HEK293 (cell line): ENCODE measurements around the gene CSPG4.
"Not testable (repeated sequence)": the region's sequence is repeated elsewhere in the genome, so short reads cannot be mapped to it uniquely, and the experiment has no call there.

Source experiments
- CTCF ChIA-PET: fragments of 350-600 bp; formaldehyde crosslinking; extraction: SDS; loops from one replicate; lab custom pipeline; 2021; ENCODE audit warnings: antibody characterized with exemption; lab: Yijun Ruan, JAX
- POLR2A ChIA-PET: fragments of 300-600 bp; formaldehyde crosslinking; extraction: SDS; loops from one replicate; lab custom pipeline; 2020; ENCODE audit warnings: antibody characterized with exemption, inconsistent platforms; lab: Yijun Ruan, JAX
- H3K27ac ChIP-seq: fragments of 200-500 bp; sonication (Bioruptor generic); 2 replicates; pipeline ENCODE4 v1.5.1; 2014; ENCODE audit warnings: low read depth, low read length, control low read depth, inconsistent platforms; ENCODE audit errors: extremely low read depth
- H3K36me3 ChIP-seq, 2 experiments: fragments of 200-500 bp in 1 of 2; sonication (Bioruptor generic) in 1 of 2; 1 replicate in 1 of 2; 2 replicates in 1 of 2; pipeline ENCODE4 v1.5.1; 2014 to 2017; ENCODE audit warnings: inconsistent platforms in 2 of 2, low read length in 2 of 2; ENCODE audit not compliant: control insufficient read depth in 2 of 2, insufficient read depth in 1 of 2
- H3K4me1 ChIP-seq: fragments of 200-500 bp; sonication (Bioruptor generic); 2 replicates; pipeline ENCODE4 v1.5.1; 2014; ENCODE audit warnings: mild to moderate bottlenecking, low read length, inconsistent platforms; ENCODE audit not compliant: control insufficient read depth, insufficient read depth
- H3K4me3 ChIP-seq: 2 replicates; pipeline ENCODE4 v1.5.1; 2011; ENCODE audit warnings: low read depth, mild to moderate bottlenecking, control low read depth, low read length, moderate library complexity
- H3K9me3 ChIP-seq: fragments of 200-500 bp; sonication (Bioruptor generic); 2 replicates; pipeline ENCODE4 v1.5.1; 2014; ENCODE audit warnings: low read depth, low read length, inconsistent platforms; ENCODE audit not compliant: control insufficient read depth, insufficient read depth
- KLF1 ChIP-seq: fragments of 450-650 bp; formaldehyde crosslinking; IDR thresholded peaks from 2 replicates; pipeline ENCODE4 v1.5.1; 2016; ENCODE audit warnings: missing biosample characterization, missing genetic modification characterization
- MEIS1 ChIP-seq: sonication (generic); formaldehyde crosslinking; IDR thresholded peaks from 2 replicates; pipeline ENCODE4 v1.8.1; 2022; ENCODE audit warnings: missing genetic modification reagents, mild to moderate bottlenecking, borderline replicate concordance
- MZF1 ChIP-seq: fragments of 450-650 bp; formaldehyde crosslinking; IDR thresholded peaks from 2 replicates; pipeline ENCODE4 v1.5.1; 2017; ENCODE audit warnings: missing biosample characterization, missing genetic modification characterization, borderline replicate concordance
- SP2 ChIP-seq: fragments of 450-650 bp; formaldehyde crosslinking; IDR thresholded peaks from 2 replicates; pipeline ENCODE4 v1.5.1; 2016; ENCODE audit warnings: missing biosample characterization, missing genetic modification characterization
- TCF7L2 ChIP-seq: IDR thresholded peaks from 2 replicates; pipeline ENCODE4 v1.6.1; 2011; ENCODE audit warnings: low read depth, mild to moderate bottlenecking, inconsistent platforms, low read length, moderate library complexity, borderline replicate concordance
- ZBTB21 ChIP-seq: fragments of 450-650 bp; formaldehyde crosslinking; IDR thresholded peaks from 2 replicates; pipeline ENCODE4 v1.5.1; 2017; ENCODE audit warnings: missing biosample characterization, missing genetic modification characterization
- ZFHX2 ChIP-seq: fragments of 450-650 bp; formaldehyde crosslinking; conservative IDR thresholded peaks from 2 replicates; pipeline ENCODE4 v1.5.1; 2016; ENCODE audit warnings: missing biosample characterization, missing genetic modification characterization
- ZNF155 ChIP-seq: fragments of 450-650 bp; formaldehyde crosslinking; IDR thresholded peaks from 2 replicates; pipeline ENCODE4 v1.5.1; 2016; ENCODE audit warnings: missing biosample characterization, missing genetic modification characterization
- ZNF16 ChIP-seq: fragments of 450-650 bp; formaldehyde crosslinking; IDR thresholded peaks from 2 replicates; pipeline ENCODE4 v1.5.1; 2016; ENCODE audit warnings: low read depth, missing biosample characterization, missing genetic modification characterization
- ZNF335 ChIP-seq: fragments of 450-650 bp; formaldehyde crosslinking; conservative IDR thresholded peaks from 2 replicates; pipeline ENCODE4 v1.5.1; 2016; ENCODE audit warnings: missing biosample characterization, missing genetic modification characterization
- ZNF585B ChIP-seq: fragments of 450-650 bp; formaldehyde crosslinking; IDR thresholded peaks from 2 replicates; pipeline ENCODE4 v1.5.1; 2016; ENCODE audit warnings: missing biosample characterization, missing genetic modification characterization
- ZNF600 ChIP-seq: fragments of 450-650 bp; formaldehyde crosslinking; IDR thresholded peaks from 2 replicates; pipeline ENCODE4 v1.5.1; 2016; ENCODE audit warnings: missing biosample characterization, missing genetic modification characterization
- ZNF785 ChIP-seq: fragments of 450-650 bp; formaldehyde crosslinking; IDR thresholded peaks from 2 replicates; pipeline ENCODE4 v1.5.1; 2016; ENCODE audit warnings: missing biosample characterization, missing genetic modification characterization
- ZNF837 ChIP-seq: fragments of 450-650 bp; formaldehyde crosslinking; IDR thresholded peaks from 2 replicates; pipeline ENCODE4 v1.5.1; 2016; ENCODE audit warnings: missing biosample characterization, missing genetic modification characterization
- TF ChIP-seq, protein P1 (sequence below): fragments of 450-650 bp; formaldehyde crosslinking; IDR thresholded peaks from 2 replicates; pipeline ENCODE4 v1.5.1; 2016; ENCODE audit warnings: missing biosample characterization, missing genetic modification characterization
- TF ChIP-seq, protein P2 (sequence below): fragments of 450-650 bp; IDR thresholded peaks from 2 replicates; pipeline ENCODE4 v1.5.1; 2018; ENCODE audit warnings: missing biosample characterization, mild to moderate bottlenecking, missing genetic modification characterization
- TF ChIP-seq, protein P3 (sequence below): fragments of 450-650 bp; formaldehyde crosslinking; IDR thresholded peaks from 2 replicates; pipeline ENCODE4; 2016; ENCODE audit warnings: missing biosample characterization, missing genetic modification characterization

The CSPG4 gene

DNA sequence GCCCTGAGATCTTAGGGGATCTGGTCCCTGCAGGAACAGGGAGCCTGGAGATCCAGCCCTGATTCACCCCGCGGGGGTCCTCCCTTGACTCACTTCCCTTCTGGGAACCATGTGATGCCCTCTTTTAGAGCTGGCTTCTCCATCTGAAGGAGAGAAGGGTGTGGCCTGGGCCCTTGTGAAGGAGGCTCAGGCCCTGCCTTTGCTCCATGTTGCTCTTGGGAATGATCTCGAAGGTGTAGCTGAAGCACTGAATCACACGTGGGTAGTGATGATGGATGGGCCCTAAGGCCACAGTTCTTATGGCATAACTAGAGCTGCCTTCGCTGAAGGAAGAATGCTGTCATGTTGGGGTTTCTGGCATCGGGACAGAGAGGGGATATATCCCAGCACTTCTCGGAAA is 1.2 kb downstream of the CSPG4 start:
- TF ChIP-seq ZNF600 (tag by site-specific recombination): peak; percentile 74
- peak; percentile 57 for TF ChIP-seq ZFHX2
- TF ChIP-seq, protein P1, sequence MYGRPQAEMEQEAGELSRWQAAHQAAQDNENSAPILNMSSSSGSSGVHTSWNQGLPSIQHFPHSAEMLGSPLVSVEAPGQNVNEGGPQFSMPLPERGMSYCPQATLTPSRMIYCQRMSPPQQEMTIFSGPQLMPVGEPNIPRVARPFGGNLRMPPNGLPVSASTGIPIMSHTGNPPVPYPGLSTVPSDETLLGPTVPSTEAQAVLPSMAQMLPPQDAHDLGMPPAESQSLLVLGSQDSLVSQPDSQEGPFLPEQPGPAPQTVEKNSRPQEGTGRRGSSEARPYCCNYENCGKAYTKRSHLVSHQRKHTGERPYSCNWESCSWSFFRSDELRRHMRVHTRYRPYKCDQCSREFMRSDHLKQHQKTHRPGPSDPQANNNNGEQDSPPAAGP (tag by site-specific recombination): peak; percentile 95
- TF ChIP-seq KLF1 (tag by site-specific recombination): peak; percentile 40; the same call in 1 of the 2 replicates
- peak; percentile 20; the same call in 1 of the 2 replicates for TF ChIP-seq SP2 (tag by site-specific recombination)
- peak; percentile 46 for TF ChIP-seq ZNF335 (tag by site-specific recombination)
- TF ChIP-seq, all 188 proteins: peak for 6; not testable (repeated sequence) for 182
- H3K4me1 ChIP-seq, H3K4me3 ChIP-seq, CTCF ChIA-PET, H3K9me3 ChIP-seq, H3K36me3 ChIP-seq, H3K27ac ChIP-seq, POLR2A ChIA-PET: not testable (repeated sequence)

DNA sequence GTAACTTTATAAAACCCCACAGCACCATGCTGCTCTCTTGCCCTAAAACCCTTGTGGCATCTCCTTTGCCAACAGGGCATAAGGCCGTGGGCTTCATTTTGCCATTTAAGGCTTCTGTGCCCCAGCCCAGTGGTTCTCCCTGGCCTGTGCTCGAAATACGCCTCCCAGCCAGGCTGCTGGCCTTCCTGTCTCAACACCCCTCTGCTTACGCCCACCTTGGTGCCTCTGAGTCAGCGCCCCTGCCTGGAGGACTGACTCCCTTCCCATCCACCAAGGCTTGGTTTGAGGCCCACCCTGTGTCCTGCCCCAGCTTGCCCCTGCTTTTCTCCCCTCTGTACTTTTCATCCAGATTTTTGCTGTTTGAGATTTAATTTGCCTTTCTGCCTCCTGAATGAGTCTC is 1.8 kb downstream of the CSPG4 start:
- CTCF ChIA-PET, H3K27ac ChIP-seq, POLR2A ChIA-PET: not testable (repeated sequence)

DNA sequence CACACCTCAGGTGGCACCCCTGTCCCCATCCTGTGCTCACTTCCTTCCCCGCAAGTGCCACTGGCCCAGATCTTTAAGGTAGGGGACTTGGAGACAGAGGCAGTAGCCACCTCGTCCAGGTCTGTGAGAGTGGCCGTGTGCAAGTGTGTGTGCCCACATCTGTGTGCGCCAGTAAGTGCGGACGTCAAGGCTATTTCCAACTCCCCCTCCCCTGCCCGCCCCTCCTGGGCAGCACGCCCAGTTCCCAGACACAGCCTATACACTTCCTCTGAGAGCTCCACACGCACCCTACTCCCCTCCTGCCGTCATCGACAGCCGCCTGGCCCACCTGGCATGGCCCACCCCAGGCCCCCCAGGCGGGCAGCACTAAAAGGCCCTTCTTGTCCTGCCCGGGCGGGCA is 3.2 kb downstream of the CSPG4 start:
- H3K36me3 ChIP-seq, CTCF ChIA-PET, H3K4me1 ChIP-seq, POLR2A ChIA-PET, H3K4me3 ChIP-seq, H3K27ac ChIP-seq, H3K9me3 ChIP-seq: not testable (repeated sequence)

More for the DNA sequence above, 1.8 kb downstream of the CSPG4 start:
- not testable (repeated sequence) for H3K36me3 ChIP-seq, H3K9me3 ChIP-seq, H3K4me1 ChIP-seq, H3K4me3 ChIP-seq

DNA sequence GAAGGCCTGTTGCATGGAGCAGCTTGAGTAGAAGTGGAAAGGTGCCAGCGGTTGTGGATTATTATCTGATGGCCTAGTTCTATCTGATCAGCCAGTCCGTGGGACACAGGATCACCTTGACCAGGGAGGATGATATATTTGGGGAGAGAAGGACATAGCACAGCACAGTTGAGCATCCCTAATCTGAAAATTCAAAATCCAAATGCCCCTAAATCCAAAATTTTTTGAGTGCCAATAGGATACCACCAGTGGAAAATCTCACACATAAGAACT is 6.0 kb downstream of the CSPG4 start:
- H3K4me3 ChIP-seq: no peak overlapping the region
- POLR2A ChIA-PET: interaction anchor here (0.7 kb wide), 3 partner anchors 13 to 641 kb away, joined by 5 to 7 read pairs (median 5); a partner anchor contains a TSS
- H3K27ac ChIP-seq: no peak overlapping the region
- CTCF ChIA-PET: no interaction called here
- peaks cover 0 to 2% of the 10 kb centered on the region in 2 experiments; a peak in 1 of 3 replicates for H3K36me3 ChIP-seq
- H3K4me1 ChIP-seq: no peaks in the 10 kb centered on the region
- TF ChIP-seq ZNF16 (no peak), ZNF155 (tag by site-specific recombination) (no peak), ZNF837 (tag by site-specific recombination) (no peak)
- TF ChIP-seq, protein P2, sequence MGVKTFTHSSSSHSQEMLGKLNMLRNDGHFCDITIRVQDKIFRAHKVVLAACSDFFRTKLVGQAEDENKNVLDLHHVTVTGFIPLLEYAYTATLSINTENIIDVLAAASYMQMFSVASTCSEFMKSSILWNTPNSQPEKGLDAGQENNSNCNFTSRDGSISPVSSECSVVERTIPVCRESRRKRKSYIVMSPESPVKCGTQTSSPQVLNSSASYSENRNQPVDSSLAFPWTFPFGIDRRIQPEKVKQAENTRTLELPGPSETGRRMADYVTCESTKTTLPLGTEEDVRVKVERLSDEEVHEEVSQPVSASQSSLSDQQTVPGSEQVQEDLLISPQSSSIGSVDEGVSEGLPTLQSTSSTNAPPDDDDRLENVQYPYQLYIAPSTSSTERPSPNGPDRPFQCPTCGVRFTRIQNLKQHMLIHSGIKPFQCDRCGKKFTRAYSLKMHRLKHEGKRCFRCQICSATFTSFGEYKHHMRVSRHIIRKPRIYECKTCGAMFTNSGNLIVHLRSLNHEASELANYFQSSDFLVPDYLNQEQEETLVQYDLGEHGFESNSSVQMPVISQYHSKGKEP (tag by site-specific recombination): no peak
- no peaks in the 10 kb centered on the region for H3K9me3 ChIP-seq

DNA sequence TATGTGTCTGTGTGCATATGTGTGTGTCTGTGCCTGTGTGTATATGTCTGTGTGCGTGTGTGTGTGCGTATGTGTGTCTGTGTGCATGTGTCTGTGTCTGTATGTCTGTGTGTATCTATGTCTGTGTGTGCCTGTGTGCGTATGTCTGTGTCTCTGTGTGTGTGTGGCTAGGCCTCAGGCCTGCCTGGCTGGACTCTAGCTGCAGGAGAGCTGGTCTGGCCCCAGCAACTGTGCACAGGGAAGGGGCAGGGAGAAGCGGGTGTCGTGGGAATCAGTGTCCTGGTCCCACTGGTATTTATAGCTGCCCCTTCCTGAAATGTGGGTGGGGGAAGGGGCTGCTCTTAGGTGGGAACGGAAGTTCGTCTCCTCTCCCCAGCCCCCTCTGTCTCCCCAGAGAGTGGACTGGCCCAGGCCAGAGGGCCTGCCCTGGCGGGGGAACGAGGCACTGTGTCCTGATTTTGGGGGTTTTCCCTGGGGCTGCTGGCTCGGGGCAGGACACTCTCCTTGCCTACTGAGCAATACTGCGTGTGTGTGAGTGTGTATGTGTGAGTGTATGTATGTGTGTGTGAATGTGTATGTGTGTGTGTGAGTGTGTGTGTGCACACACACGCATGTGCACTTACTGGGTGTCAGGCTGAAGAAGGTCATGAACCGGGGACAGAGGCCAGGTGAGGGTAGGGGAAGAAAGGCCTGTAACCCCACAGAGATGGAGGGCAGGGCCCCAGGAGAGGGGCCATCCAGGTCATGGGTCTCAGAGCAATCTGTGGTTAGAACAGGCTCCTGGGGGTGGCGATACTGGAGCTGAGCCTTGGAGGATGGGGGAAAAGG is 6.6 kb downstream of the CSPG4 start:
- no peak overlapping the region for H3K27ac ChIP-seq
- ChIA-PET CTCF (no interaction called here), POLR2A (no interaction called here)
- no peak overlapping the region for H3K4me3 ChIP-seq
- no peaks in the 10 kb centered on the region for H3K4me1 ChIP-seq
- H3K9me3 ChIP-seq: no peaks in the 10 kb centered on the region
- peaks cover 0 to 2% of the 10 kb centered on the region in 2 experiments; a peak in 1 of 3 replicates for H3K36me3 ChIP-seq
- TF ChIP-seq, protein P3, sequence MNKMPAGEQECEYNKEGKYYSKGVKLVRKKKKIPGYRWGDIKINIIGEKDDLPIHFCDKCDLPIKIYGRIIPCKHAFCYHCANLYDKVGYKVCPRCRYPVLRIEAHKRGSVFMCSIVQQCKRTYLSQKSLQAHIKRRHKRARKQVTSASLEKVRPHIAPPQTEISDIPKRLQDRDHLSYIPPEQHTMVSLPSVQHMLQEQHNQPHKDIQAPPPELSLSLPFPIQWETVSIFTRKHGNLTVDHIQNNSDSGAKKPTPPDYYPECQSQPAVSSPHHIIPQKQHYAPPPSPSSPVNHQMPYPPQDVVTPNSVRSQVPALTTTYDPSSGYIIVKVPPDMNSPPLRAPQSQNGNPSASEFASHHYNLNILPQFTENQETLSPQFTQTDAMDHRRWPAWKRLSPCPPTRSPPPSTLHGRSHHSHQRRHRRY: no peak
- TF ChIP-seq MZF1 (tag by site-specific recombination): no peak
- TF ChIP-seq MEIS1: no peak
- TF ChIP-seq ZBTB21: no peak
- no peak for TF ChIP-seq TCF7L2
- TF ChIP-seq ZNF585B: no peak
- 0 out of 2 replicates have a peak, but pooled peaks have one; percentile 36 for TF ChIP-seq ZNF785
